Measurements from ENCODE around the gene SPTBN4.

GRCh38 chr19:40458597-40458974 is 8.2 kb upstream of the SPTBN4 start:
- TF ChIP-seq CTCF (IDR thresholded peaks at IDR 0.05; ENCODE audit: poor library complexity, severe bottlenecking) (no peak), SMC3 (conservative IDR thresholded peaks at IDR 0.05; ENCODE audit: poor library complexity) (no peak), MXI1 (conservative IDR thresholded peaks at IDR 0.05; ENCODE audit: poor library complexity, severe bottlenecking) (no peak), REST (IDR thresholded peaks at IDR 0.05; ENCODE audit: borderline replicate concordance) (no peak), RAD21 (conservative IDR thresholded peaks at IDR 0.05) (no peak), POLR2AphosphoS5 (IDR thresholded peaks at IDR 0.05) (no peak), EP300 (conservative IDR thresholded peaks at IDR 0.05; ENCODE audit: poor library complexity, severe bottlenecking) (no peak)

Measured in neural cell (in vitro differentiated cells).